GM10266 (cell line): ENCODE results near the gene REPS2.
A peak's percentile ranks its signal among the peaks of the same experiment; 100 is the strongest.
"Not testable (repeated sequence)": the region's sequence is repeated elsewhere in the genome, so short reads cannot be mapped to it uniquely, and the experiment has no call there.

Experiments
- DNase-seq: peaks from one replicate; pipeline ENCODE4 v3.0.0; 2012; ENCODE audit errors: extremely low spot score
- CTCF ChIP-seq: IDR thresholded peaks from 2 replicates; pipeline ENCODE4 v1.5.1; 2012; ENCODE audit warnings: mild to moderate bottlenecking, low read depth; ENCODE audit not compliant: control insufficient read depth, insufficient read depth; ENCODE audit errors: missing control alignments

The REPS2 gene

GRCh38 chrX:16934185-16934584 lies 12.3 kb upstream of the REPS2 start:
- TF ChIP-seq CTCF = no peak

GRCh38 chrX:16946971-16947562 lies 609 bp downstream of the REPS2 start:
- peak; percentile 12 for DNase-seq
- no peak for TF ChIP-seq CTCF

More at GRCh38 chrX:16934185-16934584, 12.3 kb upstream of the REPS2 start:
- DNase-seq = no peak

GRCh38 chrX:16950423-16950822 lies 4.0 kb downstream of the REPS2 start:
- DNase-seq = no peak
- no peak for TF ChIP-seq CTCF

- TF ChIP-seq CTCF = no peak
- no peak for DNase-seq
Observed at GRCh38 chrX:16953606-16954211, 7.3 kb downstream of the REPS2 start.

- no peak for TF ChIP-seq CTCF
- no peak for DNase-seq
Observed at GRCh38 chrX:16957751-16958150, 11.3 kb downstream of the REPS2 start.

GRCh38 chrX:16958356-16958755 lies 11.9 kb downstream of the REPS2 start:
- no peak for DNase-seq
- TF ChIP-seq CTCF = no peak

GRCh38 chrX:16962661-16963060 lies 16.2 kb downstream of the REPS2 start:
- not testable (repeated sequence) for DNase-seq
